OCI-M2 (cell line): ENCODE measurements around the gene EEF1AKMT2.

Source experiments
- DNase-seq: peaks from one replicate; lab custom pipeline; 2025; ENCODE audit not compliant: unreplicated experiment; lab: John Stamatoyannopoulos, UW

The EEF1AKMT2 gene

GRCh38 chr10:124723826-124724225 lies 67.9 kb downstream of the EEF1AKMT2 start:
- no peak for DNase-seq

- no peak for DNase-seq
These were observed 68.6 kb downstream of the EEF1AKMT2 start for GRCh38 chr10:124722798-124723783.

GRCh38 chr10:124721330-124722045 lies 70.2 kb downstream of the EEF1AKMT2 start:
- no peak for DNase-seq

GRCh38 chr10:124719213-124719851 lies 72.4 kb downstream of the EEF1AKMT2 start:
- DNase-seq: no peak

- peak; percentile 58 for DNase-seq
These were observed 73.6 kb downstream of the EEF1AKMT2 start for GRCh38 chr10:124717911-124718741.

- DNase-seq: no peak
These were observed 74.5 kb downstream of the EEF1AKMT2 start for GRCh38 chr10:124717041-124717757.

- DNase-seq: no peak
These were observed 75.3 kb downstream of the EEF1AKMT2 start for GRCh38 chr10:124716369-124716768.

- DNase-seq: no peak
These were observed 76.2 kb downstream of the EEF1AKMT2 start for GRCh38 chr10:124715439-124715838.

GRCh38 chr10:124713679-124714255 lies 77.9 kb downstream of the EEF1AKMT2 start:
- no peak for DNase-seq

GRCh38 chr10:124712704-124713407 lies 78.8 kb downstream of the EEF1AKMT2 start:
- no peak for DNase-seq

GRCh38 chr10:124711145-124711544 lies 80.5 kb downstream of the EEF1AKMT2 start:
- no peak for DNase-seq

- DNase-seq: no peak
These were observed 81.3 kb downstream of the EEF1AKMT2 start for GRCh38 chr10:124710266-124710881.

GRCh38 chr10:124709861-124710260 lies 81.8 kb downstream of the EEF1AKMT2 start:
- DNase-seq: no peak

GRCh38 chr10:124708922-124709520 lies 82.7 kb downstream of the EEF1AKMT2 start:
- no peak for DNase-seq

- DNase-seq: no peak
These were observed 83.4 kb downstream of the EEF1AKMT2 start for GRCh38 chr10:124708246-124708779.
